Upper lobe of right lung (tissue), 1 donor: ENCODE measurements around the gene CYSTM1. TPM values are rescaled to one million over a fixed set of nuclear protein-coding genes. Genes with fewer than 3 reads are reported as not detected.

Source experiments
- ATAC-seq: fragments of 200-7000 bp; cut with Tn5 transposase; one replicate; pipeline ENCODE4 v1.9.1; 2020; ENCODE audit warnings: mild to moderate bottlenecking, moderate library complexity
- DNase-seq: peaks from one replicate; pipeline ENCODE4 v3.0.0-alpha.2; 2020
- H3K27ac ChIP-seq: fragments of 200-600 bp; one replicate; pipeline ENCODE4 v1.8.0; 2022
- H3K27me3 ChIP-seq: fragments of 200-600 bp; one replicate; pipeline ENCODE4 v1.8.0; 2022; ENCODE audit warnings: mild to moderate bottlenecking
- H3K36me3 ChIP-seq: fragments of 200-600 bp; one replicate; pipeline ENCODE4 v1.8.0; 2022
- H3K4me1 ChIP-seq: fragments of 200-600 bp; one replicate; pipeline ENCODE4 v1.8.0; 2022
- H3K4me3 ChIP-seq: fragments of 200-600 bp; one replicate; pipeline ENCODE4 v1.8.0; 2022; ENCODE audit warnings: mild to moderate bottlenecking
- H3K9me3 ChIP-seq: fragments of 200-600 bp; one replicate; pipeline ENCODE4 v1.8.0; 2022
- CTCF ChIP-seq: fragments of 200-600 bp; IDR thresholded peaks from one replicate; pipeline ENCODE4 v1.8.0; 2022; ENCODE audit warnings: antibody characterized with exemption
- intact Hi-C: fragments of 100-400 bp; cut with DNase I; formaldehyde crosslinking; loops from one replicate; pipeline ENCODE4 v1.11.0; 2022
- total RNA-seq: library from RNA; stranded (reverse); fragmentation: NEBNext Ultra II Directional; extraction: Animal tissue kit (Norgen Biotek cat#: 25700); gene quantifications from one replicate; pipeline ENCODE4 v1.2.1, GENCODE V29; 2021
- donor health status: DM: no; HTN: yes; CAD: no; lungs with severe emphysema.

Gene CYSTM1
- total RNA-seq, 1 donor from 2014 or later: 85.1 TPM

GRCh38 chr5:140235791-140236551, 61.0 kb downstream of the CYSTM1 start:
- Histone ChIP-seq H3K4me3 (no peak overlapping the region), H3K27ac (no peak overlapping the region), H3K9me3 (no peaks in the 10 kb centered on the region), H3K36me3 (no peaks in the 10 kb centered on the region), H3K4me1 (peaks cover 18% of the 10 kb centered on the region), H3K27me3 (no peaks in the 10 kb centered on the region)
- intact Hi-C loops: no loop called here
- DNase-seq: no peak
- ATAC-seq: peak; percentile 41
- no peak for TF ChIP-seq CTCF

GRCh38 chr5:140236891-140237598, 62.1 kb downstream of the CYSTM1 start:
- H3K4me1 ChIP-seq: peaks cover 29% of the 10 kb centered on the region

GRCh38 chr5:140238756-140239155, 63.8 kb downstream of the CYSTM1 start:
- Histone ChIP-seq H3K4me1 (peaks cover 38% of the 10 kb centered on the region), H3K36me3 (peaks cover 6% of the 10 kb centered on the region), H3K9me3 (no peaks in the 10 kb centered on the region), H3K27me3 (no peaks in the 10 kb centered on the region), H3K4me3 (no peak overlapping the region), H3K27ac (no peak overlapping the region)
- intact Hi-C loops: no loop called here
- no peak for ATAC-seq
- DNase-seq: no peak
- TF ChIP-seq CTCF: no peak

More at GRCh38 chr5:140236891-140237598, 62.1 kb downstream of the CYSTM1 start:
- Histone ChIP-seq H3K36me3 (no peaks in the 10 kb centered on the region), H3K4me3 (no peak overlapping the region), H3K9me3 (no peaks in the 10 kb centered on the region), H3K27me3 (no peaks in the 10 kb centered on the region), H3K27ac (no peak overlapping the region)
- TF ChIP-seq CTCF: no peak
- ATAC-seq: peak; percentile 13
- DNase-seq: no peak
- intact Hi-C loops: no loop called here

GRCh38 chr5:140239461-140239860, 64.5 kb downstream of the CYSTM1 start:
- peaks cover 38% of the 10 kb centered on the region for H3K4me1 ChIP-seq
- H3K9me3 ChIP-seq: no peaks in the 10 kb centered on the region
- DNase-seq: no peak
- TF ChIP-seq CTCF: no peak
- H3K27me3 ChIP-seq: no peaks in the 10 kb centered on the region
- ATAC-seq: no peak
- H3K36me3 ChIP-seq: peaks cover 10% of the 10 kb centered on the region
- H3K27ac ChIP-seq: no peak overlapping the region
- intact Hi-C loops: no loop called here
- no peak overlapping the region for H3K4me3 ChIP-seq

GRCh38 chr5:140239939-140240700, 65.1 kb downstream of the CYSTM1 start:
- H3K4me1 ChIP-seq: peaks cover 44% of the 10 kb centered on the region
- intact Hi-C loops: loop anchor here (5.0 kb wide), 1 partner anchor 107 kb away; the partner anchor contains the start of gene HBEGF
- TF ChIP-seq CTCF: peak; percentile 70
- peaks cover 14% of the 10 kb centered on the region for H3K36me3 ChIP-seq
- DNase-seq: peak; percentile 78
- no peak overlapping the region for H3K27ac ChIP-seq
- ATAC-seq: peak; percentile 61
- H3K27me3 ChIP-seq: no peaks in the 10 kb centered on the region
- H3K4me3 ChIP-seq: no peak overlapping the region
- no peaks in the 10 kb centered on the region for H3K9me3 ChIP-seq
